ENCODE measurements around the gene SPIRE1. TPM values are rescaled to one million over a fixed set of nuclear protein-coding genes. Genes with fewer than 3 reads are reported as not detected.
"Not testable (repeated sequence)": the region's sequence is repeated elsewhere in the genome, so short reads cannot be mapped to it uniquely, and the experiment has no call there.

SPIRE1 gene
- total RNA-seq, 2 experiments from 2014 or later = 1.3 to 2.9 TPM

- ChIA-PET POLR2A (no interaction called here), CTCF (interaction anchor here (0.6 kb wide), 1 partner anchor 249 kb away, joined by 3 read pairs; no protein-coding TSS in a partner anchor)
- Mint-ChIP-seq H3K4me3 (no peak overlapping the region), H3K36me3 (ENCODE audit: low read depth) (no peaks in the 10 kb centered on the region), H3K9me3 (no peaks in the 10 kb centered on the region), H3K4me1 (no peaks in the 10 kb centered on the region), H3K27me3 (peaks cover 13% of the 10 kb centered on the region), H3K27ac (no peak overlapping the region)
- DNase-seq = no peak
These were observed 17.7 kb downstream of the SPIRE1 start for GRCh38 chr18:12639990-12640880.

- ChIA-PET CTCF (interaction anchor here (1.0 kb wide), 1 partner anchor 246 kb away, joined by 3 read pairs; no protein-coding TSS in a partner anchor), POLR2A (no interaction called here)
- DNase-seq = no peak
- no peak overlapping the region for H3K4me3 Mint-ChIP-seq
- H3K27ac Mint-ChIP-seq = no peak overlapping the region
- no peaks in the 10 kb centered on the region for H3K9me3 Mint-ChIP-seq
- peaks cover 13% of the 10 kb centered on the region for H3K27me3 Mint-ChIP-seq
- no peaks in the 10 kb centered on the region for H3K36me3 Mint-ChIP-seq (ENCODE audit: low read depth)
- H3K4me1 Mint-ChIP-seq = no peaks in the 10 kb centered on the region
These were observed 19.2 kb downstream of the SPIRE1 start for GRCh38 chr18:12638644-12639124.

- Mint-ChIP-seq H3K27me3 (peaks cover 8% of the 10 kb centered on the region), H3K4me3 (no peak overlapping the region), H3K4me1 (no peaks in the 10 kb centered on the region), H3K27ac (no peak overlapping the region), H3K36me3 (ENCODE audit: low read depth) (no peaks in the 10 kb centered on the region), H3K9me3 (no peaks in the 10 kb centered on the region)
- CTCF ChIA-PET = interaction anchor here (0.7 to 1.0 kb wide), 2 partner anchors 246 to 301 kb away, joined by 3 to 4 read pairs; no protein-coding TSS in a partner anchor
- POLR2A ChIA-PET = interaction anchor here (0.7 kb wide), 1 partner anchor 27 kb away, joined by 4 read pairs; no protein-coding TSS in a partner anchor
- DNase-seq = no peak
These were observed 19.8 kb downstream of the SPIRE1 start for GRCh38 chr18:12637901-12638643.

GRCh38 chr18:12637393-12637792 is 20.5 kb downstream of the SPIRE1 start:
- Mint-ChIP-seq H3K36me3 (ENCODE audit: low read depth) (no peaks in the 10 kb centered on the region), H3K9me3 (no peaks in the 10 kb centered on the region), H3K27me3 (peaks cover 4% of the 10 kb centered on the region), H3K4me1 (no peaks in the 10 kb centered on the region), H3K4me3 (no peak overlapping the region), H3K27ac (no peak overlapping the region)
- CTCF ChIA-PET = interaction anchor here (0.7 to 0.9 kb wide), 3 partner anchors 260 to 370 kb away, joined by 3 to 4 read pairs (median 3); partner anchors contain the start of gene AFG3L2
- no peak for DNase-seq
- POLR2A ChIA-PET = no interaction called here

- POLR2A ChIA-PET = no interaction called here
- Mint-ChIP-seq H3K9me3 (no peaks in the 10 kb centered on the region), H3K27ac (no peak overlapping the region), H3K27me3 (peaks cover 3% of the 10 kb centered on the region), H3K4me1 (no peaks in the 10 kb centered on the region), H3K36me3 (ENCODE audit: low read depth) (no peaks in the 10 kb centered on the region), H3K4me3 (no peak overlapping the region)
- CTCF ChIA-PET = no interaction called here
- DNase-seq = no peak
These were observed 26.0 kb downstream of the SPIRE1 start for GRCh38 chr18:12631831-12632477.

GRCh38 chr18:12630136-12630535 is 27.8 kb downstream of the SPIRE1 start:
- no peak overlapping the region for H3K27ac Mint-ChIP-seq
- ChIA-PET POLR2A (no interaction called here), CTCF (interaction anchor here (1.0 kb wide), 1 partner anchor 41 kb away, joined by 3 read pairs; no protein-coding TSS in a partner anchor)
- no peaks in the 10 kb centered on the region for H3K36me3 Mint-ChIP-seq (ENCODE audit: low read depth)
- no peaks in the 10 kb centered on the region for H3K4me1 Mint-ChIP-seq
- no peaks in the 10 kb centered on the region for H3K9me3 Mint-ChIP-seq
- no peak overlapping the region for H3K4me3 Mint-ChIP-seq
- peaks cover 3% of the 10 kb centered on the region for H3K27me3 Mint-ChIP-seq
- no peak for DNase-seq

- H3K27me3 Mint-ChIP-seq = peaks cover 3% of the 10 kb centered on the region
- H3K36me3 Mint-ChIP-seq (ENCODE audit: low read depth) = no peaks in the 10 kb centered on the region
- H3K27ac Mint-ChIP-seq = no peak overlapping the region
- no peaks in the 10 kb centered on the region for H3K4me1 Mint-ChIP-seq
- CTCF ChIA-PET = interaction anchor here (0.6 to 1.0 kb wide), 2 partner anchors 40 to 236 kb away, joined by 3 read pairs; no protein-coding TSS in a partner anchor
- POLR2A ChIA-PET = no interaction called here
- no peak overlapping the region for H3K4me3 Mint-ChIP-seq
- DNase-seq = no peak
- H3K9me3 Mint-ChIP-seq = no peaks in the 10 kb centered on the region
These were observed 28.9 kb downstream of the SPIRE1 start for GRCh38 chr18:12628706-12629702.

GRCh38 chr18:12627199-12627598 is 30.7 kb downstream of the SPIRE1 start:
- not testable (repeated sequence) for H3K36me3 Mint-ChIP-seq (ENCODE audit: low read depth)

GRCh38 chr18:12625241-12625640 is 32.7 kb downstream of the SPIRE1 start:
- Mint-ChIP-seq H3K36me3 (ENCODE audit: low read depth) (no peaks in the 10 kb centered on the region), H3K27me3 (peaks cover 16% of the 10 kb centered on the region), H3K27ac (no peak overlapping the region), H3K9me3 (no peaks in the 10 kb centered on the region), H3K4me3 (no peak overlapping the region), H3K4me1 (no peaks in the 10 kb centered on the region)
- ChIA-PET POLR2A (no interaction called here), CTCF (no interaction called here)
- no peak for DNase-seq

More at GRCh38 chr18:12627199-12627598, 30.7 kb downstream of the SPIRE1 start:
- H3K27me3 Mint-ChIP-seq, H3K9me3 Mint-ChIP-seq, H3K27ac Mint-ChIP-seq, H3K4me1 Mint-ChIP-seq, DNase-seq, POLR2A ChIA-PET, H3K4me3 Mint-ChIP-seq, CTCF ChIA-PET: not testable (repeated sequence)

GRCh38 chr18:12621742-12622306 is 36.1 kb downstream of the SPIRE1 start:
- ChIA-PET POLR2A (no interaction called here), CTCF (interaction anchor here (0.6 kb wide), 1 partner anchor 13 kb away, joined by 4 read pairs; no protein-coding TSS in a partner anchor)
- Mint-ChIP-seq H3K27me3 (peaks cover 14% of the 10 kb centered on the region), H3K4me3 (no peak overlapping the region), H3K4me1 (no peaks in the 10 kb centered on the region), H3K27ac (no peak overlapping the region), H3K9me3 (no peaks in the 10 kb centered on the region), H3K36me3 (ENCODE audit: low read depth) (no peaks in the 10 kb centered on the region)
- no peak for DNase-seq

- peaks cover 9% of the 10 kb centered on the region for H3K27me3 Mint-ChIP-seq
- no peak for DNase-seq
- CTCF ChIA-PET = no interaction called here
These were observed 42.2 kb downstream of the SPIRE1 start for GRCh38 chr18:12615748-12616147.

More at GRCh38 chr18:12615748-12616147, 42.2 kb downstream of the SPIRE1 start:
- H3K4me1 Mint-ChIP-seq = no peaks in the 10 kb centered on the region
- H3K9me3 Mint-ChIP-seq = no peaks in the 10 kb centered on the region
- no peaks in the 10 kb centered on the region for H3K36me3 Mint-ChIP-seq (ENCODE audit: low read depth)
- no peak overlapping the region for H3K27ac Mint-ChIP-seq
- POLR2A ChIA-PET = interaction anchor here (0.6 kb wide), 1 partner anchor 23 kb away, joined by 4 read pairs; no protein-coding TSS in a partner anchor
- no peak overlapping the region for H3K4me3 Mint-ChIP-seq

Measured in activated CD4-positive, alpha-beta T cell treated with anti-CD3 and anti-CD28 coated beads, Interleukin-2, amount 10 ng/mL, durations not matched to agents 7 days and 5 days (primary cell).